Lower leg skin (tissue), 4 donors: Measurements from ENCODE around the gene GAREM2. TPM values are rescaled to one million over a fixed set of nuclear protein-coding genes. Genes with fewer than 3 reads are reported as not detected.

Source experiments
- DNase-seq, 2 donors: peaks; one replicate each; pipeline ENCODE4 v3.0.0-alpha.2; 2019; ENCODE audit warnings: low spot score in 2 of 2
- H3K4me3 ChIP-seq: fragments of 200-600 bp; sonication (generic); 2 replicates; pipeline ENCODE4 v1.5.1; 2017; ENCODE audit warnings: mild to moderate bottlenecking, low read depth; ENCODE audit not compliant: poor library complexity, severe bottlenecking
- CTCF ChIP-seq, 3 donors: fragments of 450-650 bp; IDR thresholded peaks; one replicate each; pipeline ENCODE4 v1.5.1; 2016; ENCODE audit warnings: antibody characterized with exemption in 3 of 3, mild to moderate bottlenecking in 3 of 3, moderate library complexity in 2 of 3
- POLR2A ChIP-seq, 2 donors: fragments of 450-650 bp; IDR thresholded peaks; one replicate each; pipeline ENCODE4 v1.6.1; 2016 to 2017; ENCODE audit warnings: antibody characterized with exemption in 2 of 2, mild to moderate bottlenecking in 1 of 2, moderate library complexity in 1 of 2
- WGBS, 2 donors: methylation state at CpG; one replicate each; pipeline ENCODE4 v1.1.5; 2018; 5-methylcytosine and 5-hydroxymethylcytosine counted together
- intact Hi-C: fragments of 100-400 bp; cut with DNase I; formaldehyde crosslinking; loops from one replicate; pipeline ENCODE4 v1.15.0; 2023; ENCODE audit warnings: low total_unique reads
- total RNA-seq, 4 donors: library from RNA; depleted of rRNA; stranded (reverse); fragments of >200 nt; gene quantifications; one replicate each; pipeline ENCODE4 v1.1.0, GENCODE V29; 2016

Gene GAREM2
- total RNA-seq, 4 donors from 2014 or later: 0.04 to 0.95 (median 0.45) TPM

- intact Hi-C loops: no loop called here
- no peak overlapping the region for H3K4me3 ChIP-seq
- 65 to 68% methylated on average over 3 of the region's 3 CpGs for WGBS, 2 donors
- TF ChIP-seq POLR2A (IDR thresholded peaks at IDR 0.05): no peak
- TF ChIP-seq CTCF (IDR thresholded peaks at IDR 0.05): no peak
- no peak for DNase-seq
Measured at GRCh38 chr2:26136451-26136850, 36.4 kb upstream of the GAREM2 start.

GRCh38 chr2:26139269-26140183 is 33.4 kb upstream of the GAREM2 start:
- TF ChIP-seq CTCF (IDR thresholded peaks at IDR 0.05) (no peak), POLR2A (IDR thresholded peaks at IDR 0.05) (no peak)
- DNase-seq: no peak
- intact Hi-C loops: loop anchor here (10.0 kb wide), 1 partner anchor 155 kb away; the partner anchor contains the start of gene KIF3C
- WGBS, 2 donors: 64 to 69% methylated on average over 12 of the region's 12 CpGs
- H3K4me3 ChIP-seq: no peak overlapping the region

- intact Hi-C loops: loop anchor here (10.0 kb wide), 1 partner anchor 156 kb away; the partner anchor contains the start of gene KIF3C
- TF ChIP-seq POLR2A (IDR thresholded peaks at IDR 0.05) (no peak), CTCF (IDR thresholded peaks at IDR 0.05) (no peak)
- no peak for DNase-seq
- H3K4me3 ChIP-seq: no peak overlapping the region
- 88 to 93% methylated on average over 18 of the region's 18 CpGs for WGBS, 2 donors
Measured at GRCh38 chr2:26141145-26141769, 31.6 kb upstream of the GAREM2 start.

GRCh38 chr2:26144031-26144430 is 28.9 kb upstream of the GAREM2 start:
- intact Hi-C loops: loop anchor here (10.0 kb wide), 1 partner anchor 159 kb away; the partner anchor contains the start of gene KIF3C
- H3K4me3 ChIP-seq: no peak overlapping the region
- no peak for DNase-seq
- WGBS, 2 donors: 69 to 71% methylated on average over 7 of the region's 7 CpGs
- TF ChIP-seq POLR2A (IDR thresholded peaks at IDR 0.05) (no peak), CTCF (IDR thresholded peaks at IDR 0.05) (no peak)

GRCh38 chr2:26144953-26145680 is 27.8 kb upstream of the GAREM2 start:
- no peak overlapping the region for H3K4me3 ChIP-seq
- WGBS, 2 donors: 13 to 21% methylated on average over 11 of the region's 11 CpGs
- intact Hi-C loops: loop anchor here (10.0 kb wide), 1 partner anchor 160 kb away; the partner anchor contains the start of gene KIF3C
- peak; percentile 38 to 88 for DNase-seq
- TF ChIP-seq POLR2A (IDR thresholded peaks at IDR 0.05): no peak
- peak in 1 of 3 donors; percentile 74 for TF ChIP-seq CTCF (IDR thresholded peaks at IDR 0.05)
